ENCODE results near the gene PROC. TPM values are rescaled to one million over a fixed set of nuclear protein-coding genes. Genes with fewer than 3 reads are reported as not detected.

The PROC gene
- total RNA-seq, 1 donor from 2014 or later, result 1.0 TPM

DNA sequence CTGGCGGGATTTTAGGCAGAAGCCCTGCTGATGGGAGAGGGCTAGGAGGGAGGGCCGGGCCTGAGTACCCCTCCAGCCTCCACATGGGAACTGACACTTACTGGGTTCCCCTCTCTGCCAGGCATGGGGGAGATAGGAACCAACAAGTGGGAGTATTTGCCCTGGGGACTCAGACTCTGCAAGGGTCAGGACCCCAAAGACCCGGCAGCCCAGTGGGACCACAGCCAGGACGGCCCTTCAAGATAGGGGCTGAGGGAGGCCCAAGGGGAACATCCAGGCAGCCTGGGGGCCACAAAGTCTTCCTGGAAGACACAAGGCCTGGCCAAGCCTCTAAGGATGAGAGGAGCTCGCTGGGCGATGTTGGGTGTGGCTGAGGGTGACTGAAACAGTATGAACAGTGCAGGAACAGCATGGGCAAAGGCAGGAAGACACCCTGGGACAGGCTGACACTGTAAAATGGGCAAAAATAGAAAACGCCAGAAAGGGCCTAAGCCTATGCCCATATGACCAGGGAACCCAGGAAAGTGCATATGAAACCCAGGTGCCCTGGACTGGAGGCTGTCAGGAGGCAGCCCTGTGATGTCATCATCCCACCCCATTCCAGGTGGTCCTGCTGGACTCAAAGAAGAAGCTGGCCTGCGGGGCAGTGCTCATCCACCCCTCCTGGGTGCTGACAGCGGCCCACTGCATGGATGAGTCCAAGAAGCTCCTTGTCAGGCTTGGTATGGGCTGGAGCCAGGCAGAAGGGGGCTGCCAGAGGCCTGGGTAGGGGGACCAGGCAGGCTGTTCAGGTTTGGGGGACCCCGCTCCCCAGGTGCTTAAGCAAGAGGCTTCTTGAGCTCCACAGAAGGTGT is 8.5 kb downstream of the PROC start:
- Histone ChIP-seq H2AFZ (ENCODE audit: low read depth, low read length) (no peak overlapping the region), H3K27me3 (ENCODE audit: insufficient read depth, low read length) (peaks cover 12% of the 10 kb centered on the region), H3K4me2 (ENCODE audit: low read length) (no peak overlapping the region), H3K9ac (ENCODE audit: low read length) (no peak overlapping the region), H3K4me1 (ENCODE audit: insufficient read depth, low read length) (peaks cover 2% of the 10 kb centered on the region), H3K27ac (ENCODE audit: low read depth, low read length) (no peak overlapping the region), H3K4me3 (ENCODE audit: insufficient read depth, low read depth, low read length) (no peak overlapping the region), H4K20me1 (ENCODE audit: insufficient read depth, low read length) (no peaks in the 10 kb centered on the region), H3K9me3 (ENCODE audit: insufficient read depth, low read depth, low read length) (no peaks in the 10 kb centered on the region), H3K36me3 (ENCODE audit: insufficient read depth, low read length) (no peaks in the 10 kb centered on the region), H3K79me2 (ENCODE audit: insufficient read depth, low read length) (no peaks in the 10 kb centered on the region)
- Mint-ChIP-seq H3K9me3 (ENCODE audit: unreplicated experiment) (no peaks in the 10 kb centered on the region), H3K27me3 (ENCODE audit: low read depth, unreplicated experiment) (peaks cover 53% of the 10 kb centered on the region), H3K4me1 (ENCODE audit: low read depth, unreplicated experiment) (peaks cover 2% of the 10 kb centered on the region), H3K4me3 (ENCODE audit: unreplicated experiment) (no peak overlapping the region), H3K27ac (ENCODE audit: unreplicated experiment) (no peak overlapping the region), H3K36me3 (ENCODE audit: low read depth, unreplicated experiment) (peaks cover 5% of the 10 kb centered on the region)
- FAIRE-seq (no peak), DNase-seq (ENCODE audit: low read depth) (no peak)
- TF ChIP-seq EZH2 (IDR thresholded peaks at IDR 0.05; ENCODE audit: insufficient read depth, low read length), result no peak
- TF ChIP-seq, protein P1, sequence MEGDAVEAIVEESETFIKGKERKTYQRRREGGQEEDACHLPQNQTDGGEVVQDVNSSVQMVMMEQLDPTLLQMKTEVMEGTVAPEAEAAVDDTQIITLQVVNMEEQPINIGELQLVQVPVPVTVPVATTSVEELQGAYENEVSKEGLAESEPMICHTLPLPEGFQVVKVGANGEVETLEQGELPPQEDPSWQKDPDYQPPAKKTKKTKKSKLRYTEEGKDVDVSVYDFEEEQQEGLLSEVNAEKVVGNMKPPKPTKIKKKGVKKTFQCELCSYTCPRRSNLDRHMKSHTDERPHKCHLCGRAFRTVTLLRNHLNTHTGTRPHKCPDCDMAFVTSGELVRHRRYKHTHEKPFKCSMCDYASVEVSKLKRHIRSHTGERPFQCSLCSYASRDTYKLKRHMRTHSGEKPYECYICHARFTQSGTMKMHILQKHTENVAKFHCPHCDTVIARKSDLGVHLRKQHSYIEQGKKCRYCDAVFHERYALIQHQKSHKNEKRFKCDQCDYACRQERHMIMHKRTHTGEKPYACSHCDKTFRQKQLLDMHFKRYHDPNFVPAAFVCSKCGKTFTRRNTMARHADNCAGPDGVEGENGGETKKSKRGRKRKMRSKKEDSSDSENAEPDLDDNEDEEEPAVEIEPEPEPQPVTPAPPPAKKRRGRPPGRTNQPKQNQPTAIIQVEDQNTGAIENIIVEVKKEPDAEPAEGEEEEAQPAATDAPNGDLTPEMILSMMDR (IDR thresholded peaks at IDR 0.05; ENCODE audit: insufficient read depth, low read depth, low read length), result no peak

DNA sequence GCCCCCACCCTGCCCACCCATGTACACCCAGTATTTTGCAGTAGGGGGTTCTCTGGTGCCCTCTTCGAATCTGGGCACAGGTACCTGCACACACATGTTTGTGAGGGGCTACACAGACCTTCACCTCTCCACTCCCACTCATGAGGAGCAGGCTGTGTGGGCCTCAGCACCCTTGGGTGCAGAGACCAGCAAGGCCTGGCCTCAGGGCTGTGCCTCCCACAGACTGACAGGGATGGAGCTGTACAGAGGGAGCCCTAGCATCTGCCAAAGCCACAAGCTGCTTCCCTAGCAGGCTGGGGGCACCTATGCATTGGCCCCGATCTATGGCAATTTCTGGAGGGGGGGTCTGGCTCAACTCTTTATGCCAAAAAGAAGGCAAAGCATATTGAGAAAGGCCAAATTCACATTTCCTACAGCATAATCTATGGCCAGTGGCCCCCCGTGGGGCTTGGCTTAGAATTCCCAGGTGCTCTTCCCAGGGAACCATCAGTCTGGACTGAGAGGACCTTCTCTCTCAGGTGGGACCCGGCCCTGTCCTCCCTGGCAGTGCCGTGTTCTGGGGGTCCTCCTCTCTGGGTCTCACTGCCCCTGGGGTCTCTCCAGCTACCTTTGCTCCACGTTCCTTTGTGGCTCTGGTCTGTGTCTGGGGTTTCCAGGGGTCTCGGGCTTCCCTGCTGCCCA is 9.3 kb downstream of the PROC start:
- H3K27me3 ChIP-seq (ENCODE audit: insufficient read depth, low read length), result peaks cover 6% of the 10 kb centered on the region
- H3K36me3 Mint-ChIP-seq (ENCODE audit: low read depth, unreplicated experiment), result peaks cover 5% of the 10 kb centered on the region
- H3K4me2 ChIP-seq (ENCODE audit: low read length), result no peak overlapping the region
- no peak overlapping the region for H3K27ac Mint-ChIP-seq (ENCODE audit: unreplicated experiment)
- H4K20me1 ChIP-seq (ENCODE audit: insufficient read depth, low read length), result no peaks in the 10 kb centered on the region
- no peak for TF ChIP-seq EZH2 (IDR thresholded peaks at IDR 0.05; ENCODE audit: insufficient read depth, low read length)
- TF ChIP-seq, protein P1 (IDR thresholded peaks at IDR 0.05; ENCODE audit: insufficient read depth, low read depth, low read length), result no peak
- H3K4me1 ChIP-seq (ENCODE audit: insufficient read depth, low read length), result peaks cover 2% of the 10 kb centered on the region
- FAIRE-seq (no peak), DNase-seq (ENCODE audit: low read depth) (no peak)
- H3K4me1 Mint-ChIP-seq (ENCODE audit: low read depth, unreplicated experiment), result peaks cover 2% of the 10 kb centered on the region
- no peaks in the 10 kb centered on the region for H3K9me3 Mint-ChIP-seq (ENCODE audit: unreplicated experiment)
- no peak overlapping the region for H3K4me3 ChIP-seq (ENCODE audit: insufficient read depth, low read depth, low read length)
- no peak overlapping the region for H3K27ac ChIP-seq (ENCODE audit: low read depth, low read length)
- no peak overlapping the region for H2AFZ ChIP-seq (ENCODE audit: low read depth, low read length)
- no peaks in the 10 kb centered on the region for H3K36me3 ChIP-seq (ENCODE audit: insufficient read depth, low read length)
- H3K4me3 Mint-ChIP-seq (ENCODE audit: unreplicated experiment), result no peak overlapping the region
- no peak overlapping the region for H3K9ac ChIP-seq (ENCODE audit: low read length)
- H3K27me3 Mint-ChIP-seq (ENCODE audit: low read depth, unreplicated experiment), result peaks cover 51% of the 10 kb centered on the region
- no peaks in the 10 kb centered on the region for H3K9me3 ChIP-seq (ENCODE audit: insufficient read depth, low read depth, low read length)
- no peaks in the 10 kb centered on the region for H3K79me2 ChIP-seq (ENCODE audit: insufficient read depth, low read length)

Data from astrocyte (in vitro differentiated cells and primary cell).